GM12878 (cell line): ENCODE data around the gene GABRB2. TPM values are rescaled to one million over a fixed set of nuclear protein-coding genes. Genes with fewer than 3 reads are reported as not detected.

Experiments used
- ATAC-seq: fragments of 200-7000 bp; cut with Tn5 transposase; 3 replicates; pipeline ENCODE4 v1.9.1; 2020; ENCODE audit warnings: mild to moderate bottlenecking, moderate library complexity
- BruUV-seq: library from RNA; stranded (reverse); fragments of 400-500 nt; replicated peaks from 2 replicates; lab custom pipeline; 2021; lab: Mats Ljungman, UMichigan
- CTCF ChIA-PET: fragments of 300-600 bp; sonication (Branson Sonifier 250); formaldehyde crosslinking; extraction: SDS; loops from one replicate; lab custom pipeline; 2021; ENCODE audit warnings: inconsistent platforms; lab: Yijun Ruan, JAX
- POLR2A ChIA-PET: fragments of 350-600 bp; formaldehyde crosslinking; extraction: SDS; loops from one replicate; lab custom pipeline; 2021; ENCODE audit warnings: inconsistent platforms; lab: Charles Lee
- RAD21 ChIA-PET: fragments of 300-600 bp; sonication (Branson Sonifier 250); formaldehyde crosslinking; loops from one replicate; lab custom pipeline; 2023; ENCODE audit warnings: antibody characterized with exemption; ENCODE audit not compliant: unreplicated experiment; lab: Charles Lee
- SMC1A ChIA-PET: fragments of 300-600 bp; sonication (Branson Sonifier 250); formaldehyde crosslinking; loops from one replicate; lab custom pipeline; 2023; ENCODE audit not compliant: unreplicated experiment, uncharacterized antibody; lab: Charles Lee
- DNase-seq: peaks from one replicate; pipeline ENCODE4 v3.0.0-alpha.2; 2011; ENCODE audit warnings: low read depth, low spot score
- FAIRE-seq: peaks from 3 replicates; lab custom pipeline; 2011; peaks lifted over from hg19 to GRCh38; lab: Jason Lieb, UNC
- H2AFZ ChIP-seq: 2 replicates; pipeline ENCODE4 v1.6.0; 2011; ENCODE audit warnings: low read depth, low read length, control low read depth; ENCODE audit not compliant: control insufficient read depth
- H3K27ac ChIP-seq: 2 replicates; pipeline ENCODE4 v1.5.1; 2011; ENCODE audit warnings: control low read depth; ENCODE audit not compliant: control insufficient read depth, insufficient read depth
- H3K27me3 ChIP-seq, 2 experiments: replicated peaks in 1 of 2; 2 replicates each; pipeline versions ENCODE4 v1.6.0 to v1.6.1; 2011; ENCODE audit warnings: low read length in 1 of 2; ENCODE audit not compliant: control insufficient read depth in 2 of 2, insufficient read depth in 2 of 2
- H3K36me3 ChIP-seq, 2 experiments: 2 replicates each; pipeline ENCODE4 v1.5.1; 2011; ENCODE audit warnings: low read length in 1 of 2; ENCODE audit not compliant: control insufficient read depth in 2 of 2, insufficient read depth in 2 of 2
- H3K4me1 ChIP-seq: 2 replicates; pipeline ENCODE4 v1.6.1; 2011; ENCODE audit warnings: mild to moderate bottlenecking, low read length, moderate library complexity, mixed read lengths; ENCODE audit not compliant: control insufficient read depth, insufficient read depth
- H3K4me2 ChIP-seq: 2 replicates; pipeline ENCODE4 v1.6.0; 2011; ENCODE audit warnings: control low read depth; ENCODE audit not compliant: control insufficient read depth, insufficient read depth
- H3K4me3 ChIP-seq: fragments of 200-600 bp; sonication (generic); 2 replicates; pipeline ENCODE4 v1.5.1; 2016
- H3K79me2 ChIP-seq: 2 replicates; pipeline ENCODE4 v1.6.0; 2011; ENCODE audit warnings: low read length; ENCODE audit not compliant: control insufficient read depth, insufficient read depth
- H3K9ac ChIP-seq: 2 replicates; pipeline ENCODE4 v1.8.0; 2011; ENCODE audit warnings: low read length, control low read depth, mixed read lengths; ENCODE audit not compliant: control insufficient read depth, insufficient read depth
- H3K9me3 ChIP-seq: replicated peaks from 3 replicates; pipeline ENCODE4 v1.5.1; 2011; ENCODE audit warnings: mild to moderate bottlenecking, low read length; ENCODE audit not compliant: control insufficient read depth, insufficient read depth
- H4K20me1 ChIP-seq: 2 replicates; pipeline ENCODE4 v1.6.0; 2011; ENCODE audit not compliant: control insufficient read depth, insufficient read depth
- ATF2 ChIP-seq: IDR thresholded peaks from 2 replicates; pipeline ENCODE4 v1.6.1; 2012; ENCODE audit warnings: low read length, inconsistent platforms
- BMI1 ChIP-seq: fragments of 450-650 bp; IDR thresholded peaks from 2 replicates; pipeline ENCODE4 v1.6.1; 2016; ENCODE audit warnings: mild to moderate bottlenecking, moderate library complexity, borderline replicate concordance
- CEBPZ ChIP-seq: fragments of 150-350 bp; IDR thresholded peaks from 2 replicates; pipeline ENCODE4 v1.6.1; 2016; ENCODE audit warnings: low read depth, low read length
- CHD2 ChIP-seq: IDR thresholded peaks from 2 replicates; pipeline ENCODE4 v1.6.1; 2011; ENCODE audit warnings: low read depth, low read length, improper control_type of control experiment, borderline replicate concordance
- HCFC1 ChIP-seq: fragments of 150-350 bp; IDR thresholded peaks from 2 replicates; pipeline ENCODE4 v1.6.1; 2014; ENCODE audit warnings: low read length
- MYC ChIP-seq: IDR thresholded peaks from 2 replicates; pipeline ENCODE4 v1.6.1; 2011; ENCODE audit warnings: mild to moderate bottlenecking, low read length, moderate library complexity, inconsistent platforms; ENCODE audit not compliant: insufficient read depth, insufficient replicate concordance, insufficient read length, severe bottlenecking
- NBN ChIP-seq: fragments of 450-650 bp; IDR thresholded peaks from 2 replicates; pipeline ENCODE4 v1.6.1; 2016
- NKRF ChIP-seq: fragments of 450-650 bp; conservative IDR thresholded peaks from 2 replicates; pipeline ENCODE4 v1.6.1; 2017; ENCODE audit warnings: mild to moderate bottlenecking, moderate library complexity
- PKNOX1 ChIP-seq: fragments of 450-650 bp; IDR thresholded peaks from 2 replicates; pipeline ENCODE4 v1.6.1; 2016; ENCODE audit warnings: mild to moderate bottlenecking
- PML ChIP-seq: IDR thresholded peaks from 2 replicates; pipeline ENCODE4 v1.6.1; 2012; ENCODE audit warnings: low read length, inconsistent platforms
- RAD21 ChIP-seq: IDR thresholded peaks from 2 replicates; pipeline ENCODE4 v1.6.1; 2011; ENCODE audit warnings: mild to moderate bottlenecking, low read depth, low read length, moderate library complexity; ENCODE audit not compliant: insufficient read depth
- ZNF274 ChIP-seq: IDR thresholded peaks from one replicate; pipeline ENCODE4 v1.8.0; 2011; ENCODE audit not compliant: insufficient read length, insufficient read depth
- ZNF384 ChIP-seq: IDR thresholded peaks from 2 replicates; pipeline ENCODE4 v1.6.1; 2012; ENCODE audit warnings: low read depth, mild to moderate bottlenecking, low read length, improper control_type of control experiment, borderline replicate concordance
- WGBS: methylation state at CpG from one replicate; pipeline ENCODE4 v1.1.6; 2016; ENCODE audit warnings: low lambda C conversion rate; ENCODE audit not compliant: insufficient replicate concordance, insufficient coverage; ENCODE audit errors: missing lambda C conversion rate; 5-methylcytosine and 5-hydroxymethylcytosine counted together
- in situ Hi-C: fragments of 300-500 bp; cut with MboI; formaldehyde crosslinking; loops from 9 replicates; pipeline ENCODE4 v1.14.3; 2018; ENCODE audit warnings: mixed read lengths
- intact Hi-C: fragments of 100-400 bp; cut with micrococcal nuclease; formaldehyde crosslinking; loops from one replicate; pipeline ENCODE4 v1.14.2; 2022; ENCODE audit not compliant: unreplicated experiment
- polyA plus RNA-seq, 11 experiments: library from polyadenylated mRNA; depleted of rRNA in 4 of 11; unstranded in 6 of 11; stranded (reverse) in 5 of 11; fragments of >200 nt; fragmentation: Nextera tagmentation in 4 of 11; fragmentation: Illumina TruSeq in 1 of 11; extraction: Ambion mirVana in 4 of 11; extraction: Trizol in 1 of 11; gene quantifications; 1 replicate in 1 of 11; 2 replicates in 10 of 11; pipeline versions ENCODE4 v1.2.1 to v1.2.3, GENCODE V29; 2011 to 2016; ENCODE audit warnings: inconsistent platforms in 2 of 11, missing spikeins in 2 of 11, low read depth in 1 of 11
- total RNA-seq, 4 experiments: library from RNA; depleted of rRNA in 3 of 4; stranded (reverse); fragments of >200 nt in 3 of 4; fragmentation: Illumina TruSeq in 1 of 4; extraction: Trizol in 1 of 4; gene quantifications; 2 replicates each; pipeline versions ENCODE4 v1.2.1 to v1.2.3, GENCODE V29; 2013 to 2021
- TF ChIP-seq, protein P1 (sequence below): IDR thresholded peaks from 2 replicates; pipeline ENCODE4 v1.6.1; 2012; ENCODE audit warnings: low read depth, low read length, improper control_type of control experiment

Gene GABRB2
- total and polyA plus RNA-seq, 10 of the 15 experiments (the other 5 are each of a cell fraction or from before 2014, with no cell fraction given): 0.12 to 0.85 (median 0.43) TPM

DNA sequence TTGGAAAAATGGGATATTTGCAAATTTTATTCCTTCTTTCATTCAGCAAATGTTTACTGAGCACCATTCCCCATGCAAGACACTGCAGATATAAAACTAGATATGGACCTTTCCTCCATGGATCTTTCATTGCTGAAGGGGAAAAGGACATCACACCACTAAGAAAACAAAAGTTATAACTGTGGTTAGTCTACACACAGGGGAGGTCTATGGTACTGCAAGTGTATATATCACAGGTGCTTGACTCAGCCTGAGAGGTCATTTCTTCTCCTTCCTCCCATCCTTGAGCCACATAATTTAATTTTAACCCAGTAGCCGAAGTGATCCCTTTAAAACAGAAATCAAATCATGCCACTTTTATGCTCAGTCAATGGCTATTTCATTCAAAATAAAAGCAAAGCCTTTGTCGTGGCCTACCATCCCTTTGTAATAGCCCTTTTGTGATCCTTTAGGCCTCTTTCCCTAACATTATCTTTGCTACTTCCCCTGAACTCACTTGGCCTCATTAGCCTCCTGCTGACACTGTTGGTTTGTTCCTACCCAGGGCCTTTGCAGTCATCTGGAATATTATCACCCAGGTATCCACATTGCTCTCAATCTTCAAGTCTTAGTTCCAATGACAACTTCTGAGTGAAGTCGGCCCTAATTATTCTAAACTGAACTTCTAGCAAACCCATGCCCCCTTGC, 213.2 kb downstream of the GABRB2 start (continued):
- TF ChIP-seq CEBPZ (no peak), ZNF274 (no peak), NBN (no peak), ATF2 (no peak)
- TF ChIP-seq, all 136 proteins: peak for 0

GRCh38 chr5:161332343-161332742, 214.2 kb downstream of the GABRB2 start:
- H3K79me2 ChIP-seq: no peaks in the 10 kb centered on the region
- no peak for FAIRE-seq
- RAD21 ChIA-PET: no interaction called here
- H3K4me1 ChIP-seq: no peaks in the 10 kb centered on the region
- no peak overlapping the region for H3K4me3 ChIP-seq
- POLR2A ChIA-PET: no interaction called here
- intact Hi-C loops (no loop called here), in situ Hi-C loops (no loop called here)
- SMC1A ChIA-PET: no interaction called here
- H3K9ac ChIP-seq: no peak overlapping the region
- no peaks in the 10 kb centered on the region for H3K27me3 ChIP-seq
- BruUV-seq: no TSS peak
- CTCF ChIA-PET: no interaction called here
- no peak for ATAC-seq
- H3K36me3 ChIP-seq: no peaks in the 10 kb centered on the region
- no peaks in the 10 kb centered on the region for H4K20me1 ChIP-seq
- H2AFZ ChIP-seq: no peak overlapping the region
- H3K9me3 ChIP-seq: no peaks in the 10 kb centered on the region; the same call in 2 of the 3 replicates
- no peak overlapping the region for H3K4me2 ChIP-seq
- 72% methylated on average over 3 of the region's 3 CpGs for WGBS
- H3K27ac ChIP-seq: no peak overlapping the region
- DNase-seq: no peak
- no peak for TF ChIP-seq ZNF384
- TF ChIP-seq RAD21: no peak
- no peak for TF ChIP-seq CHD2
- TF ChIP-seq, protein P1, sequence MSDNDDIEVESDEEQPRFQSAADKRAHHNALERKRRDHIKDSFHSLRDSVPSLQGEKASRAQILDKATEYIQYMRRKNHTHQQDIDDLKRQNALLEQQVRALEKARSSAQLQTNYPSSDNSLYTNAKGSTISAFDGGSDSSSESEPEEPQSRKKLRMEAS: no peak
- TF ChIP-seq NKRF: no peak
- no peak for TF ChIP-seq MYC
- TF ChIP-seq PKNOX1: no peak
- no peak for TF ChIP-seq BMI1
- TF ChIP-seq ZNF274: no peak
- no peak for TF ChIP-seq PML
- no peak for TF ChIP-seq HCFC1
